ENCODE measurements around the gene STBD1.
A peak's percentile ranks its signal among the peaks of the same experiment; 100 is the strongest.
"Not testable (repeated sequence)": the region's sequence is repeated elsewhere in the genome, so short reads cannot be mapped to it uniquely, and the experiment has no call there.

The STBD1 gene

GRCh38 chr4:76287811-76288210 is 18.7 kb upstream of the STBD1 start:
- DNase-seq, result not testable (repeated sequence)

GRCh38 chr4:76292730-76293129 is 13.8 kb upstream of the STBD1 start:
- DNase-seq, result no peak

DNA sequence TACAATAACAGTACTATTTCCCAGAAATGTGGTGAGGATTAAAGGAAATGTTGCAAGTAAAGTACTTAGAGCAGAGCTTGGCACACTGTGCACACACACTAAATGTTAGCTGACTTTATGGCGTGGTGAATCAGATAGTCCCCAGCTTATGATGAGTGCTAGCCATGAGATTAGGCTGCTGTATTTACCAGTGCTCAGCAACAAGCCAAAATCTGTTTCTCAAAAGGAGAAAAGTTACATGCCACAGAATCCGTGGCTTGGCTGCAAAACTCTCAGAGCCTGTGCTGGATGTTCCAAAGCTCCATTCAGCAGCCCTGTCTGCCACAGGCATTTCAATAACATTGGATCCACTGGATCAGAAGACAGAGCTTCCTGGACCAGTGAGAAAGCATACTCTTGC is 12.8 kb upstream of the STBD1 start:
- no peak for DNase-seq

DNA sequence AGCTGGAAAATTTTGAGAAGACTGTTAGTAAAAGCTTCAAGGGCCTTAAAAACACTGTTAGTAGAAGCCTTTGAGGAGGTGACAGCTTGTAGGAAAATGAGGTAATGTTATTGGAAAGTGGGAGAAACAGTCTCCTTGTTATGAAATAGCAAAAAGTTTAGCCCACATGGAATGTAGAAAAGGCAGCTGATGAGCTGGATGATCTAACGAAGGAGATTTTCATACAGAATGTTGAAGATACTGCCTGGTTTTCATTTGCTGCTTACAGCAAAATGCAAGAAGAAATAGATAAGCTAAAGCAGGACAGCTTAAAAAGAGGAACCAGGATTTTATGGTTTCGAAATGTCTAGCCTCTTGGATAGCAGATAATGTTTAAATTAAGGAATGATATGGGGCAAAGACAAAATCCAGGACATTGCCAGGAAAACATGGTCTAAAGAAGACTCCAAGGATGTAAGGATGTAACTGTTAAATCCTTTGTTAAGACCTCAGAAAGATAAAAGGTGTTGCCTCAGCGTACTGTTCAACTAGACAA is 10.2 kb upstream of the STBD1 start:
- DNase-seq, result no peak

GRCh38 chr4:76298227-76298626 is 8.3 kb upstream of the STBD1 start:
- DNase-seq, result no peak

GRCh38 chr4:76300012-76300411 is 6.5 kb upstream of the STBD1 start:
- no peak for DNase-seq

DNA sequence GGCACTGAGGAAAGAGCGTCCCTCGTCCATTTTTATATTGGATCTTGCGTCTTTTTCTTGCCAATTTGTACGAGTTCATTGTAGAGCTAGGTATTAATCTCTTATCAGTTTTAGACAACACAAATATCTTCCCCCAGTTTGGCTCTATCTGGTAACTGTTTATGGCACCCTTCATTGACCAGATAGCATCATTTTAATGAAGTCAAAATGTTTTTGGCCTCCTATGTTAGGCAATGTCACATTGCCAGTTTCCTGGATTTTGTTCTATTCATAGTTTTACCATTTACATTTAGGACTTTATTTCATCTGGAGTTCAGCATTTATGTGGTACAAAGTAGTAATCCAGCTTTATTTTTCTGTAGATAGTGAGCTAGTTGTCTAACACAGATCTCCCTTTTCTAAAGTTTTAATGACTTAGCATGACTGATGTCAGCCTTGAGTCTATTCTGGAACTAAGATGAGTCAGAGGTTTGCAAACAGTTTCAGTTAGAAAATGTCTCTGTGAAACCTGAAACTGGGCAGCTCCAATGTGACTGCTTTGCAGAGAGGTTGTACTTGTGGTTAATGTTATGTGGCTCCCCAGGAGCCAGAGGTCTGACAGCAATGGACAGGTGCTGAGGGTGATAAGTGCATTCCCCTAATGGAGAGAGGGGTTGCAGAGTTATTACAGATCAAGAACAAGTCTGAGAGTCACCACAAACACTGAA is 5.3 kb upstream of the STBD1 start:
- no peak for DNase-seq

DNA sequence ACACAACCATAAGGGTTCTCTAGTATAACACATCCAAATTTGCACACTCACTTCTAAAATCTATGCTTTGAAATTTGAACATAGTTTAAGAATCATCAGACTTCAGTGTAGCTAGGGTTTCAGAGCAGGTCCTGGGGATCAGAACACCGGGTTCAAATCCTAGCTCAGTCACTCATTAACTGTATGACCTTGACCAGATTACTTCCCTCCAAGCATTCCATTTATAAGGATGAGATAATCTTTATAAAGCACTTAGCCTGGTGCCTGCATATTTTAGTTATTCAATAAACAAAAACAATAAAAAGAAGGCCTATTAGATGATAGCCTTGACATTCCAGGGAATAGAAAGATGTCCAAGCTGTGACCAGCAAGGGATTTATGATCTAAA is 4.8 kb upstream of the STBD1 start:
- DNase-seq, result no peak

GRCh38 chr4:76302826-76303438 is 3.6 kb upstream of the STBD1 start:
- no peak for DNase-seq

GRCh38 chr4:76305033-76305687 is 1.4 kb upstream of the STBD1 start:
- no peak for DNase-seq

DNA sequence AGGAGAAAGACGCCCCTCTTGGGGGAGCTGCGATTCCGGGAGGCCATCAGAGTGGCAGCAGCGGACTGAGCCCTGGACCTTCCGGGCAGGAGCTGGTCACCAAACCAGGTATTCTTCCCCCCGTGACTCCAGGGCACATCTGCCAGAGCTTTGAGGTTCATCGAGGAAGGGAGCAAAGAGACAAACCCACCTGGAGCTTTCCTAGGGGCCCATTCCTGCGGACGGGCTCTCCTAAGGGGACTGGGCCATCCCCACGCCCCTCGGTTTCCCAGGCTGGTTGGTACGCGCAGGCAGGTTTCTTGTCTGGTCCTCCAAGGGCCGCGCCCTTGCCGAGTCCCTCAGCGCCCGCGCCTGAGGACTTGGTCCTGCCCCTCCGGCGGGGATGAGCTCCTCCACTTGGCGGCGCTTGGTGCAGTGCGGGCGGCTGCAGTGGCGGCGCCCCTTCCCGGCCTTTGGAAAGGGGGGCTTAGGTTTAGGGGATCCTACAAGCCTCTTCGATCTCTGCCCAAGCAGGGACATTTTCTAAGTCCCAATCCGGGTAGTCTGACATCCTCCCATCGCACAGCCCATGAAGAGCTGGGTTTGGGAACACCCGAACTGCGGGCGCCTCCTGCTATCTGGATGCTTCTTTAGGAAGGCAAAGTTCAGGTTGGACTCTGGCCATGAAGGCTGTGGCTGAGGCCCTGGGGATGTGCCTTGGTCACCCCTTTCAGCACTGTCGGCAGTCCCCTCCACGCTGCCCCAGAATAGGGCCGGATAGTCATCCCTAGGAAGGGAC is 538 bp downstream of the STBD1 start:
- DNase-seq, result peak; percentile 14

DNA sequence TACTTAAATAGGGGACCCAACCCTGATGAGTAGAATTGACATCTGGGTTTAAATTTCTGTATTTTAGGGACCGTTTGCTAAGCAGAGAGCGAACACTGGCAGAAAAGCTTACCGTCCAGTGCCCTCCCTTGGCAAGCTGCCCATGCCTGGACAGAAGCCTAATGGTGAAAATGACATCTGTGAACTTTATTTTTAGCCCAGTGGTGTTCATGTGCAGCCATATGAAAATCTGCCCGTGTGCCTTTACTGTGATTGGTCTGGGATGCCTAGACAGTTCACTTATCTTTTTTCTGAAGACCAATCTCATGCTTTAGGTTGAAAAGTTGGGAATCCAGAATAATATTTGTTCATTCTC is 1.1 kb downstream of the STBD1 start:
- no peak for DNase-seq

- DNase-seq, result no peak
These were observed 2.0 kb downstream of the STBD1 start for GRCh38 chr4:76308548-76308947.

GRCh38 chr4:76309939-76310550 is 3.5 kb downstream of the STBD1 start:
- DNase-seq, result no peak

GRCh38 chr4:76310683-76311082 is 4.2 kb downstream of the STBD1 start:
- no peak for DNase-seq

- DNase-seq, result no peak
These were observed 5.4 kb downstream of the STBD1 start for GRCh38 chr4:76311896-76312331.

DNA sequence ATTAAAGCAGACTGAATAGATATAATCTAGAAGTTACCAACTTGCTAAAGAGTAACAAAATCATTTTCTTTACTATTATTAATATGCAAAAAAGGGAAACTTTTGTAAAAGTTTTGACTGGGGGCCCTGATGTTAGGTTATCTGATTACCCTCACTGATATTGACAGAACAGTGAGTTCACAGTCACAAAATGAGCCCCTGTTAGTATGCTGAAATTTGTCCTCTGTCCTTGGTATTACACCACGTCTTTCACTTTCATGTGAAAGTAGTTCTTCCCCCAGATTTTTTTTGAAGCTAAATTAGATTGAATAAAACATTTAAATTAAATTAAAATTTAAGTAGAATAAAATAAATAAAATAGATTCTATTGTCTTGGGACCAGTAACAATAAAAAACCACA is 5.9 kb downstream of the STBD1 start:
- no peak for DNase-seq

DNA sequence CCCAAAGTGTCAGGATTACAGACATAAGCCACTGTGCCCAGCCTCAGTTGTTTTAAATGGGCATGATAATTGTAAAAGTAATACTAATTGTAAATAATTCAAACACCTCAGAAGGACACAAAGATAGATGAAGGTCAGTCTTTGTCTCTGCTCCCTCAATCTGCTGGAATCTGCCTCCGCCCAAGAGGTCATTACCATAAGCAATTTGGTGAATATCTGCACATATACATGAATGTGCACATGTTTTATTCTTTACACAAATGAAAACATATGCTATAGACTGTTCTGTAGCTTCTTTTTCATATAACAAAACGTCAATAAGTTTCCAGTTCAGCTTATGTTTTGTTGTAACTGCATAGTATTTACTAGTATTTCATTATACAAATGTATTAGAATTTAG is 7.0 kb downstream of the STBD1 start:
- no peak for DNase-seq

DNA sequence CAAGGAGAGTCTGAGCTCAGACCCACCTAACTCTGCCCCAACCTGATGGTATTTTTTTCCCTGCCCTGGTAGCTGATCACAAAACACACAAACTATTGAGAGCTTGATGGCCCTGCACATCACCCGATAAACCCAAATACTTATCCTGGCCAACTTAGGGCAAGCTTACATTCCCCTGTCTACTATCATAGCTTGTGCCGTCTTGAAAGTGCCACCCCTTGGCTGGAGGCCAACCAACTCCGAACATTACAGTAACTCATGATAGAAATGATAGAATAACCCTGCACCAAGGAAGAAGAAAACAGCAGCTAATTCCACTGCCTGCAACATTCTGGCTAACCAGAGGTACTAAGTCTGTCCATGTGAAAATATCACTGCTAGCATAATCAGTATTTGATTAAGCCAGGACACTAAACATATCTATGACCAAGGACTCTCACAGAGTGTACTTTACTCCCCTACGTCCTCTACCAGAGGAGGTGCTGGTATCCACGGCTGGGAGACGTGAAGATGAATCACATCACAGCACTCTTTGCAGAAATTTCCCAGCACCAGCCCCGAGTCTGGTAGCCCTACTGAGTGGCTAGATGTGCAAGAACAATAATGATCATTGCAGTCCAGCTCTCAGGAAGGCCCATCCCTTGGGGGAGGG is 8.9 kb downstream of the STBD1 start:
- no peak for DNase-seq

DNA sequence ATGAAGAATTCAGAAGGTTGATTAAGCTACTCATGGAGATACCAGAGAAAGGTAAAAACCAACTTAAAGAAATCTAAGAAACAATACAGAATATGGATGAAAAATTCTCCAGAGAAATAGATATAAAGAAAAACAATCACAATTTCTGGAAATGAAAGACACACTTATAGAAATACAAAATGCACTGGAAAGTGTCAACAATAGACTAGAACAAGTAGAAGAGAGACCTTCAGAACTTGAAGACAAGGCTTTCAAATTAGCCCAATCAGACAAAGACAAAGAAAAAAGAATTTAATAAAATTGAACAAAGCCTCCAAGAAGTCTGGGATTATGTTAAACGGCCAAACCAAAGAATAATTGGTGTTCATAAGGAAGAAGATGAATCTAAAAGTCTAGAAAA is 9.6 kb downstream of the STBD1 start:
- no peak for DNase-seq

DNA sequence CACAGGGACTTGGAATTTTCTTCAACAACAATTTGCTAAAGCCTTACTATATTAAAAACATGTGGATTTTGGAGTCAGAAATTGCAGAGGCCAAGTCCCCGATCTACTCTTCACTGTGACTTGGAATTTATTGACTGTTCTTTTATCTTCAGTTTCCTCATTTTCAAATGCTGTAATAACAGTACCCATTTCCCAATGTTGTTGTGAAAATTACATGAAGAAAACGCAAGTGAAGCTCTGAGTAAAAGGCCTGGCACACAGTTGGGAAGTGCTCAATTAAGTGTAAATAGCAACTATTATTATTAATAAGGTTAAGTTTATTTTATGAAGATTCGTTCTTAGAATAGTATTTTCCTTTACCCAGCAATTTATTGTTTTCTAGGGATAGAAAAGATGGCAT is 15.7 kb downstream of the STBD1 start:
- no peak for DNase-seq

- no peak for DNase-seq
These were observed 18.5 kb downstream of the STBD1 start for GRCh38 chr4:76325072-76325471.

All from NCI-H1092 (cell line).